Urothelium cell line (cell line): ENCODE measurements around the gene DRGX.

Source experiments
- DNase-seq: peaks from one replicate; pipeline ENCODE4 v3.0.0; 2011; ENCODE audit warnings: low spot score, mixed read lengths
- FAIRE-seq: peaks from 2 replicates; lab custom pipeline; 2011; peaks lifted over from hg19 to GRCh38; lab: Jason Lieb, UNC

Gene DRGX

DNA sequence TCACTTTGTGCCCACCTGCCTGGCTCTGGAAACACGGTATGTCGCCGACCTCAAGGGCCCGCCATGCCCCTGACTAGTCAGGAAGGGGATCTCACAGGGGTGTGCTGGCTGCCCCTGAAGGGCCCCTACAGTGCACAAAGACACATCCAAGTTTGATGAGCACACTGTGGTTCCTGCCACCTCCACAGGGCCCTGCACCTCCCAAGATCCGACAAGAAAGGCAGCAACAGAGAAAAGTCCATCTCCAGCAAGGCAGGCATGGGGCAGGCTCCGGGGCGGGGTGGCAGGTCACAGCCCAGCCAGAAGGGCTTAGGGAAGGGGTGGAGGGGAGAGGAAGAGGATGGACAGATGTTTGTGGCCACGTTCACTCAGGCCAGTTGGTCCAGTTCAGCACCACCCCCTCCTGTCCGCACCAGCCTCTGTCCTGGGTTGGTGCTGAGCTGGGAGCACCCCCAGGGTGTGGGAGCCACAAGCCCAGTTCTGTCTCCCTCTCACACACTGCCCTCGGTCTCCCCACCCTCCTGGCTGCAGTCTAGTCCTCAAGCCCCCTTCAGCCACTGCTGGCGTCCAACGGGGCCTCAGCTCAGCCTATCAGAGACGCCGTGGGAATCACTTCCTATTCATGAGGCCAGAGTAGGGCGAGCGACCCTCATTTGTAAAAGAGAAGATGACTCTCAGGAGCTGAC is 11.5 kb downstream of the DRGX start:
- DNase-seq (no peak), FAIRE-seq (no peak)

DNA sequence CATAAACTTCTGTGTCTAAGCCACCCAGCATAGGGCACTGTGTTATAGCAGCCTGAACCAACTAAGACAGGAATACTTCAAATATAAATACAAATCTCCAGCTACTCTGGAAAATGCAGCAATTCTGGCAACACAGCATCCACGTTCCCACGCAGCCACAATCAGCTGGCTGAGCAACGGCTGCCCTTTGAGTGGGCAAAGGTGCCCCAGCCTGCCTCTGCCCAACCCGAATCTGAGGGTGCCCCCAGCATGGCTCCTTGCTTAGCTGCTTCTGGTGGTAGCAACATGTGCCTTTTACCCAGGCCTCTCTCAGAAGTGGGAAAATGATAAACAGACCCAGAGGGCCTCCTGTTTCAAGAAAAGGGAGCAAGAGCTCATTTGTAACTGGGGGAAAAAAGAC is 12.0 kb downstream of the DRGX start:
- no peak for FAIRE-seq

DNA sequence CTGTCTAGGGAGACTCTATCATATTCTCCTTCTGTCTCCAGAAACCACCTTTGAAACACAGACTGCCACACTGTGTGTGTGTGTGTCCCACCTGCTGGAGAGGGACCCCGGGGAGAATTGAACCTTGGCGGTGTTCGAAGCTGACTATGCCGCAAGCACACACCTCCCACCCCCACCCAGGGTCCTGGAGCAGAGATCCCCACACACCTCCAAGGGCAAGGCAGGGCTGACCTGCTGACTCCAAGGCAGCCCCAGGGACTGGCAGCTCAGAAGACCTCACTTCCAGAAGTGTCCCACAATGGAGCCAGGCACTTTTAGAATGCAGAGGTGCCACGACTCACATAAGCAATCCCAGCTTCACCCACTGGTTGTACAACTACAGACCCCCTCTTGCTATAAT is 13.1 kb downstream of the DRGX start:
- FAIRE-seq (no peak), DNase-seq (no peak)

More for the DNA sequence above, 12.0 kb downstream of the DRGX start:
- DNase-seq = no peak

DNA sequence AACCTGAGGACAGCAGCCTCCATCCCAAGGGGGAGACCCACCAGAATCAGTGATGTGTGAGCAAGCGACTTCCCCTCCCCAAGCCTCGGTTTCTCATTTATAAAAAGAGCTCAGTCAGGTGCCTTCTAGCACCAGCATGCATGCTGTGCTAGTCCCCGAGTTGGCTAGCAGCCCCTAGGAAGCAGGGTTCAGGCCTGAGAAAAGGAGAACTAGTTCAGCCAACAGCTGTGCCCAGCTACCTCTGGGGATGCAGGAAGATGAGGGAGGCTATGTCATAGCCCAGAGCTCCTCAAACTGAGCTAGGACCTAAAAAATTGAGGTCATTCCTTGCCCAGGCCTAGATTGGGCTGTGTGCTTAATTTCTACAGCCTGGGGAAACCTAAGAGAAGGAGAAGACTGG is 13.7 kb downstream of the DRGX start:
- DNase-seq = no peak
- FAIRE-seq = no peak

DNA sequence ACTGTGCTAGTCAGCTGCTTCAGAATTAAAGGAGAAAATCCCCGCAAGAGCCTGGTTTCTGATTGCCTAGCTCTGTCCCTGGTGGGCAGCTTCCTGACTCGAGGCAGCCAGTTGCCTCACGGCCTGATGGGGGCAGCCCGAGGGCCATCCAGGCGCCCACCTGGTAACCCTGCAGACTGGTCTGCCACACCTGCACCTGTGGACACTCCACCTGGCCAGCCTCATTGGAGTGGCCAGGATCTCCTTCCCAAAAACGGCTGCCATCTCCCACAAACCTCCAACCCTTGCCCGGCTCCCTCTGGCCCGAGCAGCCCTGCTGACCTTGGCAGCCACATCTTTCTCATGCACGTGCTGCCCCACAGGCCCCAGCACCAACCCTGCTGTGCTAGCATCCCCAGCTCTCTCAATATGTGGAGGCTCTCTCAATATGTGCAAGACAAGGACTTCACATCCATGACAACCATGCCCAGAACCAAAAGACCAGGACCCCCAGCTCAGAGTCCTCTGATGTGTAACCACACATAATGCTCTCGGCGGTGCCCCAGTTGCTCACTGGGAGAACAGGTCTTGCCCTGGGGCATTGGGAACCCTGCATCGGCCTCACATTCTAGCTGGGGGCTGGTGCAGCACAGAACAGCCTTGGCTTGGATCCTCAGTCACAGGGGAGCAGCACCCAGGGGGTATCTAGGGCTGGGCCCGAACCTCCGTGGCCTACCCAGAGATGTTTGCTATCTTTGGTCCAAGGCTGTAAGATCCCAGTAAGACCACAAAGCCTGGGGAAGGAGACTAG is 14.6 kb downstream of the DRGX start:
- DNase-seq = no peak
- FAIRE-seq = no peak

DNA sequence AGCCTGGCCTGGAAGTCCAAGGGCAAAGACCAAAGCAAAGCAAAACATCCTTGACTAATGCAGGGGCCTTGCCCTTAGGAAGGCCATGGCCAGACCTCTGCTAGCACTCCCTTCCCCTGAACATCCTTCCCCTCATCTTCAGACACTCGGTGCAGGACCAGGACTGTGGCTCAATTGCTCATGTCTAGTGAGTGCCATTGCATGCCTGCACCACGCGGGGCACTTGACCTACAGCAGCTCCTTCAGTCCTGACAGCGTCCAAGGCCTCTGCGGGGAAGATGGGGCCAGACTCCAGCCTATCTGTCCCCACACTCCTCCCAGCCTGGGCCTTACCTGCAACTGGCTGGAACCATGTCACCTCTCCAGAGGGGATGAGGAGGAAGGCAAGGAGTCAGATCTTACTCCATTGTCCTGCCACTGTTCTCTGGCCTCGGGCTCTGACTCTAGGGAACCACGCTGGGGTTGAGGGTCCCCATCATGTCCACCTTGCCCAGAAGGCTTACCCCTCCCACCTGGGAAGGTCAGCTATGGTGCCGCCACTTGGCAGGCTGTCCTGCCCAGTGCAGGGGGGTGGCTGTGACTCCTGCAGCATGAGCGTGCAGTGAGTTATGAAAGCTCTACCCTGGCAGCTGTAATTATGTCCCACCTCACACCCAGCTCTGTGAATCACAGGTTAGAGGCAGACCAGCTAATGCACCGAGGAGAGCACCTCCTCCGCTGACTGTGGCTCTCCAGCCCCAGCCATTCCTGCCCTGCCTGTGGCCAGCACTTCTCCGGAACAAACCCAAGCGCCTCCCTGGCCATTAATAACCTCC is 16.1 kb downstream of the DRGX start:
- FAIRE-seq = peak; percentile 56
- peak; percentile 41 for DNase-seq

DNA sequence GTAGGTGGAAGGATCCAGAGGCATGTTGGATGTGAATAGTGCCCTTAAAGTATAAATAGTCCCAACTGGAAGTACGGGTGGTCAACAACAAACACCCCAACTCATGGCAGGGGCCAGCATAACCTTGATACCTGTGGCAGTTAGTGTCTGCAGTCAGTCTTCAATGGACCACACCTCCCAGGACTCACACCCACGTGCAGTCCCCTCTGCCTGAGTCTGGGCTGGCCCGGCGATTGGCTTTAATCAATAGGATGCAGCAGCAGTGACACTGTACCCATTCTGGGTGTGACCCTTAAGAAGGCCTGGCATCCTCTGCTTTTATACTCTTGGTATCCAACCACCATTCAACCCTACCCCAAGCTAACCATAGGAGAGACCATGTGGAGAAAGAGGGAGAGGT is 18.6 kb downstream of the DRGX start:
- FAIRE-seq (no peak), DNase-seq (no peak)

DNA sequence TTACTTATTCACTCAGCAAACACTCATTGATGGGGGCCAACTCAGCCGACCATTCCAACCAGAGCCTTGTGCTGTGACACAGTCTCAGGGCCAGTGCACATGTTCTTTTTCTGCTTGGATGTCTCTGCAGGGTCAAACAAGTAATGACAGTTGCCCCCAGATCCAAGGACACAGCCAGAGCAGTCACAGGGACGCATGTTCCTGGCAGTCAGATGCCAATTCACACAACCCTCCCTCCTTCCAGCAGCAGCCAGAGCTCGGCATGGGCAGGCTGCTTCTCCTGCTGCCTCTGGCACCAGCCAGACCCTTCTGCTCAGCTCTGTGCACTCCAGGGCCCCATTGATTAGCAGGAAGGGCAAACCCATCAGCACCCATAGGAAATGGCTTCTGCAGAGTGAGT is 20.3 kb downstream of the DRGX start:
- DNase-seq (no peak), FAIRE-seq (no peak)

DNA sequence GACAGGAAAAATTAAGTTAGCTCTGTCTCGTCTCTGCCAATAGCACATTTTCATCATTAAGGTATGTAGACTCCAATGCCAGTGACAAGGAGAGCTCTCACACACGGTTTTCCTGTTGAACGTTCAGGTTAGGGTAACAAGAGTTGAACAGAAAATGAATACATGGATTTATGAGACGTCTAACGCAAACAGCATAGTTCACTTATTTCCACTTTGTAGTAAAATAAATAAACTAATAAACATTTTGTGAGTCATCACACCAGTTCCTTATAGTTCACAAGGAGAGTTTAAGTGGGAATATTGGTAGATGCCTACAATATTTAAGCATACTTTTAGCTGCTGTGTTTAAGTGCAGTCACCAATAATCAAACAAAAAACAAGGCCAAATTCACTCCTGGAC is 21.1 kb downstream of the DRGX start:
- no peak for DNase-seq
- FAIRE-seq = no peak

DNA sequence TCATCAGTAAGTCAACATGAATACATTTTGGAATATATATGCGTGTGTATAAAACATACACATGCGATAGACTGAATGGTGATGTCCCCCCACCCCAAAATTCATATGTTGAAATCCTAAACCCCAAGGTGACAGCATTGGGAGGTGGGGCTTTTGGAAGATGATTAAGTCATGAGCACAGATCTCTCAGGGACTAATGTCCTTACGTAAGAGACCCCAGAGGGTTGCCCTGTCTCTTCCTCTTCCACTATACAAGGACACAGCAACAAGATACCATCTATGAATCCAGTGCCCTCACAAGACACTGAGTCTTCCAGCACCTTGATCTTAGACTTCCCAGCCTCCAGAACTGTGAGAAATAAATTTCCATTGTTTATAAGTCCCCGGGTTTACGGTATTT is 22.5 kb downstream of the DRGX start:
- FAIRE-seq (no peak), DNase-seq (no peak)

DNA sequence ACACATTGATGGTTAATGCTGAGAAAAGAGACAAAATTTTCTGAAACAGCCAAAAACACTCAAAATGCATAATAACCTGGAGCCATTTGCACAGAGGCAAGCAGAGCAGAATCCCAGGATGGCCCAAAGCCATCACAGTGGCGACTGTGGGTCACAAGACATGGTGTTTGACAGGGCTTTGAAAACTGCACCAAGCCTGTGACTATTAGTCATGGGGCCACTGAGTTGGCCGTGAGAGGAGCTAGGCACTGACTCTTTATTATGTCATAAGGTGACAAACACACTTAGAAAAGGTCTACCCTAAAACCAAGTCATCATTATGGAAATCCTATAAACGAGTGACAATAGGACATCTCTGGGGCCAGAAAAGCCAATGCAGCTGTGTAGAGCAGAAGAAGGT is 23.9 kb downstream of the DRGX start:
- no peak for DNase-seq
- FAIRE-seq = no peak

DNA sequence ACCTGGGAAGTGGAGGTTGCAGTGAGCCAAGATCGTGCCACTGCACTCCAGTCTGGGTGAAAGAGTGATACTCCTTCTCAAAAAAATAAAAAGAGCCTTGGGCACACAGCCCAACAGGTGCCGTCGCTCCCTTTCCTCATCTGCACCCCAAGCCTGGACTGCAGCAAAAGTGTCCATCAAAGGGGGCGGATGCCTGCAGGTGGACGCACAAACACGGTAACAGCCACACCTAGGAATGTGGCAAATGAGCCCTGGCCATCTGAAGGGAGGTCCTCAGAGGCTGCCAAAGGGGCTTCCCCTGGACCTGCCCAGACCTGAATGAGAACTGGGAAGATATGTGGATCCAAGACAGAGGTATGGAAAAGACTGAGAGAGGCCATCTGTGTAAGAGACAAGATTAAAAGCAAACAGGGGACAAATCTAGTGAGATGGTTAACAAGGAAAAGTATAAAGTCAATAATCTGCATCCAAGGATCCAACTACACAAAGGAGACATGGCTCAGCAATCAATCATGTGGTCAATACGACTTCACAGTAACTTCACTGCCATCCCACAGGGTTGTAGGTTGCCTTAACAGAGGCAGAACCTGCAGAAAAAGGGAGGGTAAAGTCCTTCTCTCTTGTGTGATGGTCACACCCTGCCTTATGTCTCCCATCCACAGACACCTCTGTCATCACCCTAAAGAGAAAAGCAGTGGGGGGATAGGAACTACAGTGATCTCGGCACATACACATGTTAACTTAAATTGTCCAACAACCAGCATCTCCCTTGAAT is 25.4 kb downstream of the DRGX start:
- DNase-seq (no peak), FAIRE-seq (no peak)

DNA sequence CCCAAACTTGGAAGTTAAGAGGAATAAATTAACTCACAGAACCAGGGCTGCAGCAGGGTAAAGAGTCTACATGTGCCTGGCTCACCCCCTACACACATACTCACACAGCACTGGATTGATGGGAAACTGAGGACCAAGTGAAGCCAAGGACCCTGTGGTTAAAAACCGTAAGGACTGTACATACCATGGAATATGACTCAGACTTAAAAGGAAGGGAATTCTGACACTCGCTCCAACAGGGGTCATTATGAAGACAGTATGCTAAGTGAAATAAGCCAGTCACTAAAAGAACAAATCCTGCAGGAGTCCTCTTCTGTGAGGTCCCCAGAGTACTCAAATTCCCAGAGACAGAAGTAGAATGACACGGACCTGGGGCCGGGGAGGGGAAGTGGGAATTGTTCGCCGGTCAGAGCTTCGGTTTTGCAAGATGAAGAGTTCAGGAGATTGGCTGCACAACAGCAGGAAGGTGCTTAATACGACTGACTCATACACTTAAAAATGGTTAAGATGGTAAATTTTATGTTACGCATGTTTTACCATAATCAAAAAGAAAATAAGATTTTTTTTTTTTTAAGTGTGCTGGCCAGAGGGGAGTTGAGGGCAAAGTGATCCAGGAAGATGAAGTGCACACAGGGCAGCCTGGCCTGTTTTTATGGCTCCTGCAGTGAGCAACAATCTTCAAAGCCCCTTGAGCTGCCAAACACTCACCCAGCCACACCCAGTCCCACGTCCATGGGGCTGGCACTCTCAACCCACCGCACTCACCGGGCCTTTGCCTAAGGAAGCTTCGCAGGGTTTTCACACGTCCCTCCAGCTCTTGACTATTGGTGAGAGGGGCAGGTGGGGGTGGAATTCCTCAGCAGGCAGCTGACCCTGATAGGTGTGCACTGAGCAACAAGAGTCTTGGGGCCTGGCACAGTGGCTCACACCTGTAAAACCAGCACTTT is 26.4 kb downstream of the DRGX start:
- FAIRE-seq = peak; percentile 20

DNA sequence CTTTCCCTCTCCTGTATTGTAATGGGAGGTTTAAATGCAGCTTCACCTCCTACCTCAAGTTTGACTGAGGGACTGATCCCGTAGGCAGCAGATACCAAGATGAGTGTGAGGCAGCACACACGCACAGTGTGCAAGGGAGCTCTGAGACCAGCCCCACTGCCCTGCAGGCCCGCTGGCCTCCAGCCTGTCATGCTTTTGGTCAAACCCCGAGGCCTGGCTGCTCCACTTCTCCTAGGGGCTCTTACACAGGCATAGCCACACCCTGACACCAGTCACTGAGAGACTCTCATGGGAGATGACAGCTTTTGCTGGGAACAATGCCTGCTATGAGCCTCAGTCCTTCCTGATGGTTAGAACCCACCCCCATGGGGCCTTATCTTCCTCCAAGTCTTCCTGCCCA is 27.6 kb downstream of the DRGX start:
- DNase-seq (no peak), FAIRE-seq (no peak)

More for the DNA sequence above, 26.4 kb downstream of the DRGX start:
- peak; percentile 36 for DNase-seq

DNA sequence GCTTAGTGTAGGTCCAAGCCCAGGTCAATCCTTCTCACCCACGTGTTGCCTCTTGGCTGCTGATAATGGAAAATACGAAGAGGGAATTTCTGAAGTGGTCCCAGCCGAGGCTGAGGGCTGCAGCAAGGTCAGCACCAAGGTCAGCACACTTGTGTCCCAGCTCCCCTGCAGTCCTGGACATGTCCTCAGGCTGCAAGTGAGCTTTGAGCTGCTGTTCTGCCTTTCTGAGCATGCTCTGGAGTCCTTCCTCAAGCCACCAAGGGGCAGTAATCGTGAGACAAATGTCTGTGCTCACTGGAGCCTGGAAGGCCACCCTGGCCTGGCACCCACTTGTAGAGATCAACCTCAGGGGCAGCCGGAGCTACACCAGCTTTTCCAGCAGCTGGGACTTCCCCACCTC is 28.3 kb downstream of the DRGX start:
- peak; percentile 37 for DNase-seq
- no peak for FAIRE-seq

DNA sequence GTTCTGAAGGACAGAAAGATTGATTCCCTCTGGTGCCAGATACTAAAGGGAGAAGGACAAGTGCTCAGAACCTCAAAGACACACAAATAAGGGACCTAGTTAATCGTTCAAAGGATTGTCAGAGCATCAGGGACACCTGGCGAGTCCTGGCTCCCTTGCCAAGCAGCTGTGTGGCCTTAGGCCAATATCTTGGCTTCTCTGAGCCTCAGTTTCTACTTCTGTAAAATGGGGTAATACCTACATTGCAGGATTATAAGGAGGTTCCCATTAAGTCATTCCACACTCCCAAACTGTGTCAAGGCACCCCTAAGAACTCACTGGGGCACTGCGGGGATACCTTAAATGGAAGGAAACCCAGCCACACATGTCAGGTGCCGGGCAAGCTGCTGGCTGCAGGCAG is 29.4 kb downstream of the DRGX start:
- FAIRE-seq (no peak), DNase-seq (no peak)

DNA sequence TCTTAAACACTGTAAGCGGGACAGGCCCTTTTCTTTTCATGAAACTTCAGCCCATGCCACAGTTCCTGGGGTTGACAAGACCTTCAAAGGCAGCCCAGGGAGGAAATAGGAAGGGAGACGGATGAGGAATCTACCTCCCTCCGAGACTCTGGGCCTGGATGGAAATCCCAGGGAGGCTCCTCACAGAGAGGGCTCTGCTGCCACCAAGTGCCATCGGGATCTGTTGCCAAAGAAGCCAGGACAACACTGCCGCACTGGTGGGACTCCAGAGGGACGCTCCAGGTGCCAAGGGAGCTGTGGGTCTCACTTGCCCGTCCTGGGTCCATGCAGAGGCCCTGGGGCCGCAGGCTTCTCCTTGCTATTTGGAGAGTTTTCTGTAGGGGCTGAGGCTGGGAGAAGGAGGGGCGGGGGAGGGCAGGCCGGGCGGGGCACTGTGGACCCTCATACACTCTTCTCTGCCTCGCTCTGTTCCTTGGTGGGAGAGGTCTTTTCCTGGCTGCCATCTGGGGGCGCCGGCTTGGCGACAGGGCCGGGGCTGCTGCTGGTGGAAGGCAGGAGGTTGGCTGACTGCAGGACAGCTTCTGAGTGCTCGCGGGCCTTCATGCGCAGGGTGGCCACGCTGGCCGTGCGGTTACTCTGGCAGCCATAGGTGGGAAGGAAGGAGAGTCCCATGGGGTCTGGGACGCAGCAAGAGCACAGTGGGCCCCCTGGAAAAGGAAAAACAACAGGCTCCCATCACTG is 30.0 kb downstream of the DRGX start:
- FAIRE-seq (no peak), DNase-seq (no peak)

DNA sequence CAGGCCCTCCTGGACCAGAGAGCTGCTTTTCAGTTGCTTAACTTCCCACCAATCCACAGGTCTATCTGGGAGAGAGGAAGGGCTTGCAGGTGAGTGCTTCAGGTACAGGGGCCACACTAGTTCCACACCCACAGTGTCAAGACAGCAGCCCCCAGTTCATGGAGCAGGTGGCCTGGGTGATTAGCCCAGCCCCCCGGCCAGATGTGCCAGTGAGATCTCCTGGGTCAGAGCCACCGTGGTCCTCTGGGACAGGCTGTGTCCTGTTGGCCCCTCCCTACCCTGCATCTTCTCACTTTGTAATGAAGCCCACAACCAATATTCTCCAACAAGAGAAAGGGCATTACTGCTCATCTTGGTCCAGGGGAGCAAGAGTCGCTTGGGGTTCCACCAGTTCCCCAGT is 30.6 kb downstream of the DRGX start:
- FAIRE-seq (no peak), DNase-seq (no peak)

DNA sequence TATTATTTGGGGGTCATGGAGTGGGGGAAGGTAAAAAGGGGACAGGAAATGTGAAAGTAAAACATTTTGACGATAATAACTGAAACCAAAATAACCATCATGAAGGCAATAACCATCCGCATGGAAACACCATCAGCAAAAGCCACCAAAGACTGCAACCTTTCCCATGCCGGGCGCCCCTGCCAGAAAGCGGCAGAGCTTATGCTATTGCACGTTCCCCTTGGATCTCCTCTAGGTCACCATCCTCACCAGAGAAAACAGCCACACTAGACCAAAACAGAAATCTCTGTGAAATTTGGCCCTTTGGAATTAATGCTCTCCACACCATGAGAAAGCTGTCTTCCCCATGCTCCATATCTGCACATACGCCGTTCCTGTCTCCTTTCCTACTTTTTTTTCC is 31.1 kb downstream of the DRGX start:
- DNase-seq (no peak), FAIRE-seq (no peak)
